ENCODE data around the gene TBC1D22A. TPM values are rescaled to one million over a fixed set of nuclear protein-coding genes. Genes with fewer than 3 reads are reported as not detected.
A peak's percentile ranks its signal among the peaks of the same experiment; 100 is the strongest.

The TBC1D22A gene
- total and polyA plus RNA-seq, 9 of the 15 experiments (the other 6 are each of a cell fraction or from before 2014, with no cell fraction given) = 0.20 to 11.5 (median 5.2) TPM

DNA sequence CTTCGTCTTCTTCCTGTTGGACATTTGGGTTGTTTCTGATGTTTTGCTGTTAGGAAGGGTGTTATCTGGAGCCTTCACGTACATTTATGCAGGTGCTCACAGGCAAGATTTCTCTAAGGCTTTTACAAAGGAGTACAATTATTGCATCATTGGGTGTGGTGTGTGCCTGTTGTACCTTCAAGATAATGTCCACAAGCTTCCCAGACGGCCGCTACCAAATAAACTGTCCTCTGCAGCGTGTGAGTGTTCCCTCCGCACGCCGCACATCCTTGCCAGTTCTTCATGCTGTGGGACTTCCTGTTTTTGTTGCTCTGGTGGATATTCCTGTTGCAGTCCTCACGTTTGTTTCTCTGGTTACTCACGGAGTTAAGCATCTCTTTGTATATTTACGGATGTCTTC, 133.3 kb downstream of the TBC1D22A start (continued):
- TF ChIP-seq STAT6 (CRISPR knock-in tag; IDR thresholded peaks at IDR 0.05) = no peak
- TF ChIP-seq SMARCA4 (IDR thresholded peaks at IDR 0.05) = peak; percentile 59; the same call in 1 of the 2 replicates
- peak; percentile 23 for TF ChIP-seq MEIS2 (IDR thresholded peaks at IDR 0.05; ENCODE audit: partially characterized antibody)
- no peak for TF ChIP-seq ZKSCAN3 (CRISPR knock-in tag; IDR thresholded peaks at IDR 0.05)
- TF ChIP-seq, protein P1, sequence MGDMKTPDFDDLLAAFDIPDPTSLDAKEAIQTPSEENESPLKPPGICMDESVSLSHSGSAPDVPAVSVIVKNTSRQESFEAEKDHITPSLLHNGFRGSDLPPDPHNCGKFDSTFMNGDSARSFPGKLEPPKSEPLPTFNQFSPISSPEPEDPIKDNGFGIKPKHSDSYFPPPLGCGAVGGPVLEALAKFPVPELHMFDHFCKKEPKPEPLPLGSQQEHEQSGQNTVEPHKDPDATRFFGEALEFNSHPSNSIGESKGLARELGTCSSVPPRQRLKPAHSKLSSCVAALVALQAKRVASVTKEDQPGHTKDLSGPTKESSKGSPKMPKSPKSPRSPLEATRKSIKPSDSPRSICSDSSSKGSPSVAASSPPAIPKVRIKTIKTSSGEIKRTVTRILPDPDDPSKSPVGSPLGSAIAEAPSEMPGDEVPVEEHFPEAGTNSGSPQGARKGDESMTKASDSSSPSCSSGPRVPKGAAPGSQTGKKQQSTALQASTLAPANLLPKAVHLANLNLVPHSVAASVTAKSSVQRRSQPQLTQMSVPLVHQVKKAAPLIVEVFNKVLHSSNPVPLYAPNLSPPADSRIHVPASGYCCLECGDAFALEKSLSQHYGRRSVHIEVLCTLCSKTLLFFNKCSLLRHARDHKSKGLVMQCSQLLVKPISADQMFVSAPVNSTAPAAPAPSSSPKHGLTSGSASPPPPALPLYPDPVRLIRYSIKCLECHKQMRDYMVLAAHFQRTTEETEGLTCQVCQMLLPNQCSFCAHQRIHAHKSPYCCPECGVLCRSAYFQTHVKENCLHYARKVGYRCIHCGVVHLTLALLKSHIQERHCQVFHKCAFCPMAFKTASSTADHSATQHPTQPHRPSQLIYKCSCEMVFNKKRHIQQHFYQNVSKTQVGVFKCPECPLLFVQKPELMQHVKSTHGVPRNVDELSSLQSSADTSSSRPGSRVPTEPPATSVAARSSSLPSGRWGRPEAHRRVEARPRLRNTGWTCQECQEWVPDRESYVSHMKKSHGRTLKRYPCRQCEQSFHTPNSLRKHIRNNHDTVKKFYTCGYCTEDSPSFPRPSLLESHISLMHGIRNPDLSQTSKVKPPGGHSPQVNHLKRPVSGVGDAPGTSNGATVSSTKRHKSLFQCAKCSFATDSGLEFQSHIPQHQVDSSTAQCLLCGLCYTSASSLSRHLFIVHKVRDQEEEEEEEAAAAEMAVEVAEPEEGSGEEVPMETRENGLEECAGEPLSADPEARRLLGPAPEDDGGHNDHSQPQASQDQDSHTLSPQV (IDR thresholded peaks at IDR 0.05) = peak; percentile 37; the same call in 1 of the 2 replicates
- no peak for TF ChIP-seq KAT8 (IDR thresholded peaks at IDR 0.05; ENCODE audit: low read depth)
- TF ChIP-seq POU5F1 (IDR thresholded peaks at IDR 0.05; ENCODE audit: borderline replicate concordance, low read depth, low read length, partially characterized antibody) = no peak
- TF ChIP-seq KDM1A (IDR thresholded peaks at IDR 0.05) = peak in 1 of 2 experiments; percentile 9; a peak in 1 of 4 replicates
- TF ChIP-seq SLC30A9 (CRISPR knock-in tag; IDR thresholded peaks at IDR 0.05) = no peak
- TF ChIP-seq RBM22 (IDR thresholded peaks at IDR 0.05; ENCODE audit: low read depth, low read length, poor library complexity, severe bottlenecking) = no peak
- no peak for TF ChIP-seq SAP30 (IDR thresholded peaks at IDR 0.05; ENCODE audit: borderline replicate concordance, insufficient read depth, low read depth, low read length, poor library complexity, severe bottlenecking)
- no peak for TF ChIP-seq CHCHD3 (CRISPR knock-in tag; IDR thresholded peaks at IDR 0.05)
- TF ChIP-seq L3MBTL2 (IDR thresholded peaks at IDR 0.05) = peak; percentile 86
- no peak for TF ChIP-seq ZBTB2 (IDR thresholded peaks at IDR 0.05)
- TF ChIP-seq, protein P2, sequence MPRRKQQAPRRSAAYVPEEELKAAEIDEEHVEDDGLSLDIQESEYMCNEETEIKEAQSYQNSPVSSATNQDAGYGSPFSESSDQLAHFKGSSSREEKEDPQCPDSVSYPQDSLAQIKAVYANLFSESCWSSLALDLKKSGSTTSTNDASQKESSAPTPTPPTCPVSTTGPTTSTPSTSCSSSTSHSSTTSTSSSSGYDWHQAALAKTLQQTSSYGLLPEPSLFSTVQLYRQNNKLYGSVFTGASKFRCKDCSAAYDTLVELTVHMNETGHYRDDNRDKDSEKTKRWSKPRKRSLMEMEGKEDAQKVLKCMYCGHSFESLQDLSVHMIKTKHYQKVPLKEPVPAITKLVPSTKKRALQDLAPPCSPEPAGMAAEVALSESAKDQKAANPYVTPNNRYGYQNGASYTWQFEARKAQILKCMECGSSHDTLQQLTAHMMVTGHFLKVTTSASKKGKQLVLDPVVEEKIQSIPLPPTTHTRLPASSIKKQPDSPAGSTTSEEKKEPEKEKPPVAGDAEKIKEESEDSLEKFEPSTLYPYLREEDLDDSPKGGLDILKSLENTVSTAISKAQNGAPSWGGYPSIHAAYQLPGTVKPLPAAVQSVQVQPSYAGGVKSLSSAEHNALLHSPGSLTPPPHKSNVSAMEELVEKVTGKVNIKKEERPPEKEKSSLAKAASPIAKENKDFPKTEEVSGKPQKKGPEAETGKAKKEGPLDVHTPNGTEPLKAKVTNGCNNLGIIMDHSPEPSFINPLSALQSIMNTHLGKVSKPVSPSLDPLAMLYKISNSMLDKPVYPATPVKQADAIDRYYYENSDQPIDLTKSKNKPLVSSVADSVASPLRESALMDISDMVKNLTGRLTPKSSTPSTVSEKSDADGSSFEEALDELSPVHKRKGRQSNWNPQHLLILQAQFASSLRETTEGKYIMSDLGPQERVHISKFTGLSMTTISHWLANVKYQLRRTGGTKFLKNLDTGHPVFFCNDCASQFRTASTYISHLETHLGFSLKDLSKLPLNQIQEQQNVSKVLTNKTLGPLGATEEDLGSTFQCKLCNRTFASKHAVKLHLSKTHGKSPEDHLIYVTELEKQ (CRISPR knock-in tag; IDR thresholded peaks at IDR 0.05) = no peak
- no peak for TF ChIP-seq ZKSCAN1 (IDR thresholded peaks at IDR 0.05; ENCODE audit: low read depth, low read length)
- no peak for TF ChIP-seq GTF2A2 (tag; IDR thresholded peaks at IDR 0.05)
- peak; percentile 9; the same call in 1 of the 2 replicates for TF ChIP-seq ELF4 (CRISPR knock-in tag; IDR thresholded peaks at IDR 0.05)

All from K562 (cell line).